NCI-H2107 (cell line): ENCODE results near the gene CELF4.

Experiments used
- DNase-seq: peaks from one replicate; lab custom pipeline; 2025; lab: John Stamatoyannopoulos, UW

The CELF4 gene

DNA sequence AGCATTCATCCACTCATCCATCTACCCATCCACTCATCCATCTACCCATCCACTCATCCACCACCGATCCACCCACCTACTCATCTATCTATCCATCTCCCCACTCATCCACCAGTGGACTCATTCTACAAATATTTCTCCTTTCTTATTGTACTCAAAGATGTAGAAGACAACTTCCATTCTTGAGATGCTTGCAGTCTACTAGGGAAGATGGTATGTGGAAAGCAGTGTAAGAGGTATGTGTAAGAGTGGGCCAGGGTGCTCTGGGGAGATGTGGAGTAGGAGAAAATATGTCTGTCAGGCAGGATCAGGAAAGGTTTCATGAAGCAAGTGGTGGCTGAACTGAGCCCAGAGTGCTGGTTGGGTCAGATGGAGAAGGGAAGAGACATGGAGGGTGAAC is 150.8 kb downstream of the CELF4 start:
- no peak for DNase-seq

DNA sequence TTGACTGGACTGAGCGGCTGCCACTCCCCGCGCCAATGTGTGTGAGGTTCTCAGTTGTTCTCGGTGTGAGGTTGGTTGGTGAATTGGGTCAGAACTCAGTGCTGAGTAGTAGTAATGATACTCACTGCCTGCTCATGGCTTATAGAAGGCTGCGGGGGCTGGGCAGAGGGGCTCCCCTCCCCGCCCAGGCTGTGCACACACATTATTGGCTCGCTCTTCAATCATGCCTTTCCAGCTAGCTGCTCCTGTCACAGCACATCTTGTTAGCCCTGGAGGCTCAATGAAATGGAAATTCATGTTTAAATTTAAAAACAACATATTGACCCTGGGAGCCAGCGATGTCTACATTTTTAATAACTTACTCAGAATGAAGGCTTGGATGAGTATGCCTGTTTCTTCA is 152.8 kb downstream of the CELF4 start:
- no peak for DNase-seq

DNA sequence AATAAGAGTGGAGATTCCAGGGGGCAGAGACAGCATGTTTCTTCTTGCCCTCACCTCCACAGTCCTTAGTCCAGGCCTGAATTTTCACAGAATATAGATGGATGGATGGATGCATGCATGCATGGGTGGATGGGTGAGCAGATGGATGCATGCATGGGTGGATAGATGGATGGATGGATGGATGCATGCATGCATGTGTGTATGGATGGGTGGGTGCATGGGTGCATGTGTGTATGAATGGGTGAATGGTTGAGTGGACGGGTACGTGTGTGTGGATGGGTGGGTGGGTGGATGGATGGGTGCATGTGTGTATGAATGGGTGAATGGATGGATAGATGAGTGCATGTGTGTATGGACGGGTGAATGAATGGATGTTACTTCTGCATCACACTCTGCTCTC is 153.3 kb downstream of the CELF4 start:
- no peak for DNase-seq

DNA sequence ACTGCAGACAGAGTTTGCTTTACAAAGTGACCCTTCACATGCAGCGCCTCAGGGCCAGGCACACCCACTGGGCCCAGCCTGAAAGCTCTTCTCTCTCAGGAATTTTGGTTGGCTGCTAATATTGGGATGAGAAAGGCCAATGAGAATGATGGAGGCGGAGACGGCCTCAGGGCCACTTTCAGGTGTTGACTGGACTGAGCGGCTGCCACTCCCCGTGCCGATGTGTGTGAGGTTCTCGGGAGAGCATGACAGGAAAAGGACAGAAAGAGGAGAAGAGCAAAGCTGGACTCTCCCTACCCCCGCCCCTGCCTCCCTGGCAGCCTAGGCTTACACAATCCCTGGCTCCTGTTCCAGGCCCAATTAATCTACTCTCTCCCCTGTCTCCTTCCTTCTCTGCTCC is 155.7 kb downstream of the CELF4 start:
- DNase-seq, result no peak

DNA sequence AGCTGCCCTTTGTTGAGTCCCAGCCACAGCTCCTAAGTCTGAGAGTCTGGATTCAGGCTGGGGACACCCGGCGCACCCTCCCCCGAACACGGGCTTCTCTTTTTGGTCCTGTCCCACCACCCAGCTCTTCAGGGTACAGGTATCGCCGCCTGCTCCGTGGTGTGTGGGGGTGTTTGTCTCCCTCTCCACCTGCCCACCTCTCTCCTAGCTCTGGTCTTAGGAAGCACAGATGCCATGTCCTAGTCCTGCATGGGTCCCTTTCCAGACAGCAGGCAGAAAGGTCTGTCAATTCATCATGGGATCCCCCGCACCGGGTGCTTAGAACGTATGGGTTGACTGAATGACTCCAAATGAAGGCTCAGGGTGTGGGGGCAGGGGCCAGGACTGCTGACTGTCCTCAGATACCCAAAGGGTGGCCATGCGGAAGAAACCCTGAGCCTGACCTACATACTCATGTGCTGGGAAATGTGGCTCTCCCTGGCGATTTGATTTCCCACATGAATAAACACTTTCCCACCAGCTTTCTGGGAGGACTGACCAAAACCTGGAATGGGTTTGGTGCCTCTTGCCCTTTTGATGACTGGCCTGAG is 156.8 kb downstream of the CELF4 start:
- no peak for DNase-seq

DNA sequence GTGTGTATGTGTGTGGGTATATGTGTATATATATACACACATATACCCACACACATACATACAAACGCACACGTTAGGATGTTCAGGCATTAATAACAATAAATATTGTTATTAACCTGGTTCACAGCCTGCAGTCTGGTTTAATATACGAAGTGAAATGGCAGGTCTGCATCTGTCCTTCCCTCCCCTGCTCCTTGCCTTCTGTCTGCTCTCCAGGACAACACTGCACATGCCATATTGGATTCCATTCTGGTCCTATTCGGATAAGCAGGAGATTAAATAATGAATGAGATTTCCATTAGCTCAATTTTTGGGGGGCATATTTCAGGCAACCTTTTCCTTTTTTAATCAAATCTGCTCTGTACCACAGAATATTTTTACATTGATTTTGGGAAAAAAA is 158.0 kb downstream of the CELF4 start:
- DNase-seq, result no peak

DNA sequence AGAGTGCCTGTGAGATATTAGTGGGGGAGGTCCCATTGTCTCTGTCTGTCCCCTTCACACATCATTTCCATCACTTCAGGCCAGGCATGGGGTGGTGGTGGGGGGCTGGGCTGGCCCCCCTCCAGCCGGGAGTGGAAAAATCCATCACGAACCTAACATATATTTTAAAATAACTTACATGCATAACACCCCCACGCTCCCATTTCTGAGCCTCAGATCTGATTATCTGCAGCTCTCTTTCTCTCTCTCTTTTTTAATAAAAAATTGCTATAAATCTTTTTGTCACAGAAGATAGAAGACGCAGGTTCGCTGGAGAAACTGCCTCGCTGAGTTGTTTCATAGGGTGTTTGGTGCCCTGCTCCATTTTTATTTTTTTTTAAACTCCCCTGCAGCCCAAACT is 159.8 kb downstream of the CELF4 start:
- no peak for DNase-seq

DNA sequence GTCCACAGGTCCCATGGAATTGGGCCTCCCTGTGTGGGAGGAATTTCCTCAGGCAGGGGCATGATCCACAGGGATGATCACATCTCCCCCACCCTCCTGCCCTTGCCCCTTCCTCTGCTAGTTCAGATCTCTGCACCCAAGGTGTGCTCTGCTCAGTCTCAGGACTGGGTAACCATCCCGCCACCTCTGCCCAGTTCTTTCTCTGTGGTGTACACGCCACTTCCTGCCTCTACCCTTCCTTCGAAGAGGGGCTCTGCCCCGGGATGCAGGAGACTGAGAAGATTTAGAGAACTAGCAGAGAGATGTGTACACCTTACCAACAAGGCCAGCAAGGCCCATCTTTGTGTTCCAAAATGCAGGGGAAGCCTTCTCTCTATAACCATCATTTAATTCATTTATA is 160.4 kb downstream of the CELF4 start:
- DNase-seq, result no peak

DNA sequence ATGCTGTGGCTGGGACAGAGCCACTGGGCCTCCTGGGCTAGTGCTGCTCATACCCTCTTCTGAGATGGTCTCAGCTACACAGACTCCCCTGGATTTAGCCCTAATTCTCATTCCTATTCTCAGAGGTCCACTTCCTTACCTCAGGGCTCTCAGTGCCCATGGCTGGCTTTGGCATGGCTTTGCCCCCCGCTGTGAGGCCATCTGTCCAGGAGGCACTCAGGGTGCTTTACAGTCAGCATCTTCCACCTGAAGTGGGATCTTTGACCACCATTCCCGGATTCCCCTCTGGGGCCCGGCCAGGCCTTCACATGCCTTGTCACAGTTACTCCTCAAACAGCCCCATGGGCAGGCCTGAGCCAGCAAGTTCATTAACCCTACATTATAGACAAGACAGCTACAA is 161.8 kb downstream of the CELF4 start:
- no peak for DNase-seq

DNA sequence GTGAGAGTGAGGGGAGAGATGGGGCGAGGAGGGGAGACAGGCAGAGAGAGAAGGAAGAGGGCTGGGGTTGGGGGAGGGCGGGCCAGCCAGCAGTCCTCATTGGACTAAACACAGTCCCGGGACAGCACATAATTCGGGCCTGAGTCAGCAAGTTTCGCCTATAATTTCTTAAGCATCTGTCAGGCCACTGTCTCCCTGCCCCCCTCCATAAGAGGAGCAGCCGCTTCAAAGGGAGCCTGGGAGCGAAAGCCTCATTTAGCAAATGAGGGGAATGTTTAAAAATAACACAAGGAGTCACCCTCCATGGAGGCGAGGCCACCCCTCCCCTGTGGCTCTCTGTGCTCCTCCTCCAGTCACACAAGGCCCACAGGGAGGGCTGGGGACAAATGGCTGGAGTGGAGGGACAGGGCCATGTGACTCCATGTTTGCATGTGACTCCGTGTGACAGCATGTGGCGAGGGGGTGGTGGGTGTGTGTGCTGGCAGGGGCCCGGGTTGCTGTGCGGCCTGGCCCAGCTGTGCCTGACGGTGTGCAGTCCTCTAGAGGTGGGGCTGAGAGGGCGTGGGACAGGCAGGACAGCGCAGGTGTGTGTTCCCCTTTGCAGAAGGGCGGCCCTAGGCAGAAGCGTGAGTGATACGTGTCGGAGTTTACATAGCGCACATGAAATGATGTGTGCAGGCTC is 162.4 kb downstream of the CELF4 start:
- DNase-seq, result no peak

DNA sequence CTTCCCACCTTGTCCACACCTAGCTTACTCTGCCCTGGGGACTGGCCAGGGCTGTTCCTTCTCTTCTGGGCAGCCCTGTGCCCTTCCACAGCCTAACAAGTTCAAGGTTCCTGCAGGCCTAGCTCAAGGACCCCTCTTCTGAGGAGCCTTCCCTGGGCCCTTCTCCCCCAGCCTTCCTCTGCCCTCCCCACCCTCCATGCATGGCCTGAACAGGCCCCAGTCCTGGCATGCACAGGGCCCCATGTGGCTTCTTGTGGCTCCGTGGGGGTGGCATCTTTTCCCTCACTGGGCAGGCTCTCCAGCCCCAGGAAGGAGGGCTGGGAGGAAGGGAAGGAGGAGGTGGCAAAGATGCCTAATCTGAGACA is 162.9 kb downstream of the CELF4 start:
- no peak for DNase-seq

DNA sequence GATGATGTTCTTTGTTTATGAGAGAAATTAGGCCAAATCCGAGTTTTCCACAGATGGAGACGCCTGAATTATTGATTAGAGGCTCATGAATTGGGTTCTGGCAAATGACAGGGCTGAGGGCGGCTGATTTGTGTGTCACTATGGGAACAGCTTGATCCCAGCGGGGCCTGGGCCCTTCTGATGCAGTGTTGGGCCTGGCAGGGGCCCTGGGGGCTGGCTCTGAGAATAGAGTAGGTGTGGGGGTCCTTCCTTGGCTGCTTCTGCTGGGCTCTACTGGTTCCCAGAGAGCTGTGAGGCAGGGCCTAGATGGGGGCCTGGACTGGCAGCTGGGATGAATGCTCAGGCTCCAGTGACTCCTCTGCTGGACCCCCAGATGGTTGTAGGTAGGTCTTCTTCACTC is 164.8 kb downstream of the CELF4 start:
- no peak for DNase-seq

DNA sequence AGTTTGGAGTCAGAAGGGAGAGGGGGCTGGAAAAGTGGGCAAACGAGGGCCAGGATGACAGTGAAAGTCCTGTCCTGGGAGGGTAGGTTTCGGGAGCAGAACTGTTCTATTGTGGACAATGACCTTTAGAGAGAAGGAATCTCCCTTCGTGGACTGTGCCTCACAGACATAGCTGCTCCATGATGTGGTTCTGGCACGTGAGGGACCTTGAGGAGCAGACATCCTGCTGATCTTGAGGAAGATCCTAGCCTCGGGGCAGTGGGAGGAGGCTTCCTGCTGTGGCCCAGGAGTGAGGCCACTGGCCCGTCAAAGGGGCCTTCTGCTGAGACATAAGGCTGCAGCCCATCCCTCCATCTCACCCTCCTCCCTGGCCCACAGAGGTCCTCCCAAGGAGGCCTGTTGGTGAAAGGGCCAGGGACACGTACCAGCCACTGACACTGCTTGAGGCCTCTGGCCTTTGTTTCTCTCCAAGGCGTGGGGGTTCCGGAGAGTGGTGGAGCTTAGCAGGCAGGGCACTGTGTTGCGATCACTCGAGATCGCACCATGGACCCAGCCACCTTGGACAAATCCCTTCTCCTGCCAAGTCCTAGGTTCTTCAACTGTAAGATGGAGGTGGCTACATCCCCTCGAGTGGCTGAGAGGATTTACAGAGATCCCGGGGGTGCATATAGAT is 167.2 kb downstream of the CELF4 start:
- DNase-seq, result no peak

DNA sequence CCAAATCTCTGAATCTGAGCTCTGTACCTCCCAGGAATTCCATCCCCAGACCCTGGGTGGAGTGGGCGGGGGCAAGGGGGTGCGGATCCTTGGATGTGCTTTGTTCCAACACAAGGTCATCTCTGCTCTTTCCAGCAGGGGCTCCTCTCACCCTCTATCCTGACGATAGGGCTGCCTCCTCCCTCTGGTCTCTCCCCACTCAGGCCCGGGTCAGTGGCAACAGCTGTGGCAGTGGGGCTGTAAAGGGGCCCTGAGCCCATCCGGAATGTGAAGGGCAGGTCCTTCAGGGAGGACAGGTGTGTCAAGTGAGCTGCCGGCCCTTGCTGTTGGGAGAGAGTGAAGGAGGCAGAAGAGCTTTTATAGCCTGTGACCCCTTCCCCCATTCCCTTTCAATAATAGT is 167.8 kb downstream of the CELF4 start:
- no peak for DNase-seq

DNA sequence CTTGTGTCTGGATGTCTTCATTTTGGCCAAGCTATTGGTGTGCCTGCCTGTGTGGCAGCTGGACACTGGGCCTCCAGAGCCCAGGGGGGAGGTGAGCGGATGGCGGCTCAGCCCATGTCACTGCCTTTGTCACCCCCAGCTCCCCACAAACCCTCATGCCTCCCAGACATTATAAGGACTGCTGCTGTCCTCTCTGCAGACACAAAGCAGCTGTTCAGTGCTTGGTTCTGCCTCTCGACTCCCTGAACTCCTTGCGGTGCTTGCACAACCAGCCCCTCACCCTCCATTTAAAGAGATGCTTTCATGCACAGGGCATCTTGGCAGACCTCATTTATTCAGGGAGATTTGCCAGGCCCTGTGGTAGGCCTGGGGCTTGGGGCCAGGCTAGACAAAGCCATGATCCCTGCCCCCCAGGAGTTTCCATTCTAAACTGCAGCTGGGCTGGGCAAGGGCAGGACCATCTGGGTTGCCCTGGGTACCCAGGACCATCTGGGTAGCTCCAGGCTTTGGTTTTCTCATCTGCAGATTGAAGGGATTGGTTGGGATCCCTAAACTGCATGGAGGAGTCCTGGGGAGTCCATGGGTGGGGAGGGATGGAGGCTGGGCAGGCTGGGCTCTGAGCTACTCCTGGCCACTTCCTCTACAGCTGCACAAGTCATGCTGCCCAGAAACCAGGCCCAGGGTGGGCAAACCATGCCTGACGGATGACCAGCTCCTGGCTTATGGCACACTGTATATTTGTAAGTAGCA is 168.5 kb downstream of the CELF4 start:
- no peak for DNase-seq

DNA sequence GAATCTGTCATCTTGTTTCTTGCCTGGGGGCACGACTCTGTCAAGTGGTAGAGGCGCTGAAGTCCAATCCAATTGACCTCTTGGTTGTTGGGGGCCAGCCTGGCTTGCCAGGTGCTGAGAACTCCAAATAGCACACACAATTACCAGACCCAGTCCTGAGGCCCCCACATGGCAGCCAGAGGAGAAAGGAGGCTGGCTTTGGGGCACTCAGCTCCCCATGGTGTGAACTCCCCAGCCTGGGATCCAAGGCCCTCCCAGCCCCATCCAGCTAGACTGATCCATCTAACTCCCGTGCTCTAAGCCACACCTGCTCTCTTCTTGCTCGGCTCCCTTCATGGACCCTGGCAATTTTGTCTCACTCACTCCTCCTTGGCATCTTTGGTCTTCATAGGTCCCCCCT is 170.0 kb downstream of the CELF4 start:
- no peak for DNase-seq

DNA sequence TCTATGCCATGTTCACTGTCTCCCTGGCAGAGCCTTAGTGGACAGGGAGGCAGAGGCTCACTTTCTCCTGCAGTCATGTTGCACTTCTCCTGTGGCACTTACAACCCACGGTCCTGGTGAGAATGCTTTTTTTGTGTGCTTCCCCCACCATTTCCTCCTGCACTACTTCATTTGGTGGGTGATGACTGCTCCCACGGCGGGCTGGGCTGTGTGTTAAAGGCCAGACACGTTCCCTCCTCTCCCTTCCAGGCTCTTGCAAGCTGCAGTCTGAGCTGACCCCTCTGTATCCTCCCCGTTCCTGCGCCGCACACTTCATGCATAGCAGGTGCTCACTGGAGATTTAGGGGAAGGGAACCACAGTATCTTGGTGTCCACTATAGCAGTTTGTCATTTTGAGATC is 170.5 kb downstream of the CELF4 start:
- no peak for DNase-seq

DNA sequence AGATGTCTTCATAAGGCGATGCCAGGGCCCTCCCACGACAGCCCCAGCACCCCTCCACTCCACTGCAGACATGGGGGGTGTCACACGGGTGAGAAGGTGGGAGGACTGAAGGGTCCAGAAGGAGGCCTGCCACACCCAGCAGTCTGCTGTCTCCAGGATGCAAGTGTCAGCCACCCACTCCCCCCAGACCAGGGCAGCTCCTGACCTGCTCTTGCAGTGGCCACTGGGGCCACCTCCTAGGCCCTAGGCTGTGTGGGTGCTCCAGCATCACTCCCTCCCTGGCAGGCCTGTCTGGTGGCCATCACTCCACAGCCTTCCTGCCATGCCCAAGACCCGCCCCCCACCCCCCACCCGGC is 171.0 kb downstream of the CELF4 start:
- DNase-seq, result no peak

DNA sequence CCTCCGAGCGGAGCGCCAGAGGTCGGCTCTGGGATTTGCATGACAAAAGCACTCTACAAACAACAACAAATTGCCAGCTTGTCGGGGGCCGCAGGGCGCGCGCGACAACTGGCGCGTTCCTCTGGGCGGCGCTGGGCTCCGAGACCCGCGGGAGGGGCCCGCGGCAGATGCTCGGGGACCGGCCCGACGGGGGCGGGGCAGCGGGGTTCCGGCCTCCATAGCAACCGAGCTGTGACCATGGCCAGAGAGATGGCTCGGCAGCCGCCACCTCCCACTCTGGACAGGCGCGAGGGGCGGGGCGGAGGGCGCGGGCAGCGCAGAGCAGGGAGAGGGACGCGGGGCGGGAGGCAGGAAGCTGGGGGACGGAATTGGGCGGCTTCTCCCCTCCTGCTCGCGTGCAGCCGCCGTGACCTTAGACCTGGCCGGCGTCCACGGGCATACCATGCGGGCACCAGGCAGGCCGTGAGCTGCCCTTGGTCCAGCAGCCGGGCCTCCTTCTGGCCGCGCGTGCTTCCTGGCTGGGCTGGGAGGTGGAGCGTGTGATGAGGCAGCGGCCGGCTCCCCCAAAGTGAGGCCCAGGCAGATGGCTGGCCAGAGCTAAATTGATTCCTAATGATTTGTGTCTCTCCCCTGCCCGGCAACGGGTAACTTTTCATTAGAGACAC is 171.5 kb downstream of the CELF4 start:
- DNase-seq, result peak; percentile 44

DNA sequence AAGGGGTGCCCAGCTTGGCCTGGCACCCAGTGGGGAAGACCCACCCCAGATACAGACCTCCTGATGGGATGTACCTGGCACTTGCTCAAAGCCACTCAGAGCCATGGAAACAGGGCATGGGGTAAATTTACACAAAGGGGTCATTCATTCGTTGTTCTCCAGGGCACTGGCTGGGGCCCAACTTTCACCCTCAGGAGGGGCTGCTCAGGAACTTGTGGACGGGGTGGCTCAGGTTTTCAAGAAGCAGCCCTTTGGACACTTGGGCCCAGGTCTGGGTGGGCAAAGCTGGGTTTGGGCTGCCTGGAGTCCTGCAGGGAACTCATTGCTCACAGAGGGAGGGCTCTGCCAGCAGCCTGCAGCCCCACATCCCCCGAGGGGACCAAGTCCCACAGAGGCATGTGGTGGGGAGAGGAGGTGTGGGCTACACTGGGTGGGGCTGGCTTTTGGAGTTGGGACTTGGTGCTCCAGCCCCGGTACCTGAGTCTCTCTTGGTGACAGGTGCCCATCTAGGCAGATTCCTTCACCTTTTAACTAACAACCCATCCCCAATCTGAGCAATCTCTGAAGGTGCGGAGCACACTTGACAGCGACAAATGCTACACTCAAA is 172.3 kb downstream of the CELF4 start:
- DNase-seq, result no peak

DNA sequence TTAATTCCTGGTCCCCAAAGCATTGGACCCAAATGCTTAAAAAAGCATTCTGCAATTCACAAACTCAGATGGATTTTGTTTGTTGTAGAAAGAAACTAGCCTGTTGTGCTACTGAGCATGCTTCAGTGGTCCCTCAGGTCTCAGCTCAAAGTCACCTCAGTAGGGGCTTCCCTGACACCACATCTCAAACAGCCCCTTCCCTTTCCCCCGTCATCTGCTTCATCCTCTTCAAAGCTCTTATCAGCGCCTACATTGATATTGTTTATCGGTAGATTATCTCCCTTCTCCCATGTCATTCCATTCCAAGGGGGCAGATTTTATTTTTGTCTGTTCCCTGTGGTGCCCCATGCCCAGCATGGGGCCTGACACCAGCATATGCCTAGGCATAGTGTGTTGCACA is 172.9 kb downstream of the CELF4 start:
- no peak for DNase-seq
